HG03457 (cell line): ENCODE data around the gene TIMELESS.
"Not testable (repeated sequence)": the region's sequence is repeated elsewhere in the genome, so short reads cannot be mapped to it uniquely, and the experiment has no call there.

Experiments used
- ATAC-seq: cut with Tn5 transposase; IDR thresholded peaks from one replicate; pipeline ENCODE4 v1.9.1; 2021; ENCODE audit warnings: moderate number of reproducible peaks; ENCODE audit not compliant: unreplicated experiment

Gene TIMELESS

GRCh38 chr12:56411781-56412639 lies 37.2 kb downstream of the TIMELESS start:
- ATAC-seq: no peak

GRCh38 chr12:56410768-56411167 lies 38.5 kb downstream of the TIMELESS start:
- no peak for ATAC-seq

- ATAC-seq: no peak
Measured at GRCh38 chr12:56408799-56409417, 40.3 kb downstream of the TIMELESS start.

GRCh38 chr12:56404227-56404626 lies 45.0 kb downstream of the TIMELESS start:
- not testable (repeated sequence) for ATAC-seq

GRCh38 chr12:56401612-56402011 lies 47.6 kb downstream of the TIMELESS start:
- ATAC-seq: not testable (repeated sequence)

GRCh38 chr12:56401125-56401524 lies 48.1 kb downstream of the TIMELESS start:
- ATAC-seq: not testable (repeated sequence)

GRCh38 chr12:56399466-56399865 lies 49.8 kb downstream of the TIMELESS start:
- not testable (repeated sequence) for ATAC-seq

- no peak for ATAC-seq
Measured at GRCh38 chr12:56398324-56398723, 50.9 kb downstream of the TIMELESS start.

- no peak for ATAC-seq
Measured at GRCh38 chr12:56392331-56392730, 56.9 kb downstream of the TIMELESS start.

- ATAC-seq: no peak
Measured at GRCh38 chr12:56391721-56392120, 57.5 kb downstream of the TIMELESS start.

GRCh38 chr12:56389412-56389811 lies 59.8 kb downstream of the TIMELESS start:
- ATAC-seq: no peak

- no peak for ATAC-seq
Measured at GRCh38 chr12:56387152-56387736, 62.0 kb downstream of the TIMELESS start.

- ATAC-seq: no peak
Measured at GRCh38 chr12:56385873-56386272, 63.4 kb downstream of the TIMELESS start.

- ATAC-seq: no peak
Measured at GRCh38 chr12:56382611-56383010, 66.6 kb downstream of the TIMELESS start.

- no peak for ATAC-seq
Measured at GRCh38 chr12:56377989-56378316, 71.3 kb downstream of the TIMELESS start.

- no peak for ATAC-seq
Measured at GRCh38 chr12:56377310-56377988, 71.8 kb downstream of the TIMELESS start.

GRCh38 chr12:56375598-56376434 lies 73.4 kb downstream of the TIMELESS start:
- ATAC-seq: no peak

- no peak for ATAC-seq
Measured at GRCh38 chr12:56374726-56375597, 74.3 kb downstream of the TIMELESS start.

- ATAC-seq: no peak
Measured at GRCh38 chr12:56373515-56373914, 75.7 kb downstream of the TIMELESS start.

GRCh38 chr12:56366948-56367347 lies 82.3 kb downstream of the TIMELESS start:
- no peak for ATAC-seq
